Measurements from ENCODE around the gene CACNA2D3.

The CACNA2D3 gene

GRCh38 chr3:54681706-54682105 lies 559.4 kb downstream of the CACNA2D3 start:
- DNase-seq (ENCODE audit: low spot score): no peak

- DNase-seq (ENCODE audit: low spot score): no peak
Measured at GRCh38 chr3:54685213-54685612, 562.9 kb downstream of the CACNA2D3 start.

GRCh38 chr3:54691289-54691771 lies 569.0 kb downstream of the CACNA2D3 start:
- no peak for DNase-seq (ENCODE audit: low spot score)

DNA sequence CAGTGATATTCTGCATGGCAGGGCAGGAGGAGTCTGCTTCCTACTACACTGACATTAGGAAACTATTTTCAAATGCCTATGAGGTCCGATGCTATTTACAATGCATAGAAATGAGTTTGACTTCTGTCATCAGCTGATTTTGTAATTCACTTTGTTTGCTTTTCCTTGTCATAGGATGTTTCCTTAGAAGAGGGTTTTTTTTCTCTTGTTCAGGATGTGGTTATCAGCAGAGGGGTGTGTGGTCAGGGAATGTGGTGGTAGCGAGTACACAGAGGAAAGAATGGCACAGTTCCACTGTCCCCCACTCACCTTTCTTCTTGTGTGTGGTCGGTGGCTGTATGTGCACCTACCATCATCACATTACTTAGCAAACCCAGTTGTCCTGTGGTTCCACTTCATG lies 574.0 kb downstream of the CACNA2D3 start:
- DNase-seq (ENCODE audit: low spot score): no peak

DNA sequence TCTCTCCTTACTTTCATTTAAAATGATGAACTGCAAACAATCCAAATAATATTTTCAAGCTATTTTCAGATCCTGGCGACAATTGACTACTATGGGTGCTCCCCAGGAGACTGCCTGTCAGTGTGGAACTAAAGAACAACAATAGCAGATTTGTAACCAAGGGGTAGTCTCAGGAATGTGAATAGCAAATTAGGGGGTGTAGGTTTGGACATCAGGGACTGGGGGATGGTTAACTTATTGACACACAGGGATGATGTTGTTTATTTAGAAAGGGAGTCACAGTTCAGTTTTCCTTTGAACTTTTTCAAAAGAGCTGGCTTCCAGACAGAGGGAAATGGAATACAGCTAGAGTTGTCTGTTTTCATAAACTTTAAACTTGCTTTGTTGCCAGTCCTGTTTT lies 575.7 kb downstream of the CACNA2D3 start:
- no peak for DNase-seq (ENCODE audit: low spot score)

DNA sequence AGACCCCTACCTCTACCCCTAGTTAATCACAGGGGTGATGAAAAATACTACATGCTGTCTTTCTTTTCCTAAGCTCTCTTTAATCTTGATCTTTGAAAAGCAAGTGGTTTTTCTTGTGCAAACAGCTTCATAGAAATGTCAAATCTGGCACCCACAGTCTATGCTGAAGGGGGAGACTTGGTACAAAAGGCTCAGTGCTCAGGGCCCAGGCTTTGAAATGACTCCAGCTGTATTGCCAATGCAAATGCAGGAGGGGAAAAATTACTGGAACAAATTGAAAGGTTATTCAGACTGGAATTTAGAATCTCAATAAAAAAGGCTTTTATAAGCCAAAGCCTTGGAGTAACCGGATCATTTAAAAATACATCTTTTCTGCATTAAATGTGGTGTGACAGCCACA lies 581.6 kb downstream of the CACNA2D3 start:
- DNase-seq (ENCODE audit: low spot score): no peak

DNA sequence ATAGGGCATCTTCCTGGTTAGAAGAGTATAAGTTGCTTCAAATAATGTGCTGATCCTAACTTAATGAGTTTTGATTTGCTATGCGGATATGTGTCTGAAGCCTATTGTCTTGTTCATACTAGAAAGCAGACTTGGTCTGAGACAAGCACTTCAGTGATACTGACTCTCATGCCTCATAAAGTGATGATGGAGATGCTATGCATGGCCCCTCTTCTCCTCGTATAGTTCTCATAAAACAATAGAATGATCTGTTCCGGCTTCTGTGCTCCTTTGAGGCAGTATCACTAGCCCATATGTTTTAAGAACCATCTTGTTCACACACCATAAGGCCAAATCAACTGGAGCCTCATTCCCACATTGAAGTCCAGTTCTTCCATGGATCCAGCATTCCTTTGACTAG lies 583.4 kb downstream of the CACNA2D3 start:
- DNase-seq (ENCODE audit: low spot score): no peak

DNA sequence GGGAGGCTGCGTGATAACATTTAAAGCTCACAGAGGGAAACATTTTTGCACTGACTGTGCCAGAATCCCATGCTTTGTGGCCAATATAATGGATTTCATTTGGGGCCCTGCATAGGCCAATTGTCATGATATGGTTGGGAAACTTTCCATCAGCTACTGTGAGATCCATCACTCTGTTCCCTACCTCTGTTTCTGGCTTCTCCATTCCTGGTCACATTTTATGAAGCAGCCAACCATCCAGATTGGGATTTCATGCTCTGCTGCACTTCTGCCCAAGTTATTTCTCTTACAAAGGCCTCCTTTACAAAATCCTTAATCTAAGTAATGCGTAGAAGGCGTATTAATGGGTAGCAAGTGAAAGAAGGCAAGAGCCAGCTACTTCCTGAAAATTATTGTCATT lies 584.4 kb downstream of the CACNA2D3 start:
- DNase-seq (ENCODE audit: low spot score): no peak

DNA sequence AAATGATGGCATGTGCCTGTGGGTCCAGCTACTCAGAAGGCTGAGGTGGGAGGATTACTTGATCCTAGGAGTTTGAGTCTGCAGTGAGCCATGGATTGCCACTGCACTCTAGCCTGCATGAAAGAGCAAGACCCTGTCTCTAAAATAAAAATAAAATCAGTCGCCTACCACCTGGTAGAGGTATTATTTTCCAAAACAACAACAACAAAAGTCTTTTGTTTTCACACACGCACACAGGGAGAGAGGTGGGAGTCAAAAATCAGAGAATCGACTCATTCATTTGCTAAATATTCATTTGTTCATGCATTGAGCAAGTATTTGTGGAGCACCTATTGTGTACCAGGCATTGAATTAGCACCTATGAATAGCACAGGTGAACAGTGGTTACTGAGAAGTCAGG lies 587.4 kb downstream of the CACNA2D3 start:
- DNase-seq (ENCODE audit: low spot score): no peak

DNA sequence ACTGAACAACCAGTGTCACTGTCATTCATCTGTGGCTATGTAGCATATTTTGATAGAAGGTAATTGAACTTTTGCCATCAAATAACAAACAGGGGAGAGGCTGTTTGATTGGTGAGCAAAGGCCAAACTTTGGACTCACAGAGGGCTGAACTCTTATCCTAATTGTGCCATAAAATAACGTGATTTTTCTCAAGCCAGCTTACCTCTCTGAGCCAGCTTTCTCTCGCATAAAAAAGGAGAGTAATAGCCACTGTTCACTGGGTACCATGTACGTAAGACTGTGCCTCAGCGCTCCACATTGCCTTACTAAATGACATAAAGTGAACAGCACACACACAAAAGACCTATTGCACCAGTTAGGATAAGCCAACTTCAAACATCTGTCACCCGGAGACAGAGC lies 588.6 kb downstream of the CACNA2D3 start:
- DNase-seq (ENCODE audit: low spot score): no peak

DNA sequence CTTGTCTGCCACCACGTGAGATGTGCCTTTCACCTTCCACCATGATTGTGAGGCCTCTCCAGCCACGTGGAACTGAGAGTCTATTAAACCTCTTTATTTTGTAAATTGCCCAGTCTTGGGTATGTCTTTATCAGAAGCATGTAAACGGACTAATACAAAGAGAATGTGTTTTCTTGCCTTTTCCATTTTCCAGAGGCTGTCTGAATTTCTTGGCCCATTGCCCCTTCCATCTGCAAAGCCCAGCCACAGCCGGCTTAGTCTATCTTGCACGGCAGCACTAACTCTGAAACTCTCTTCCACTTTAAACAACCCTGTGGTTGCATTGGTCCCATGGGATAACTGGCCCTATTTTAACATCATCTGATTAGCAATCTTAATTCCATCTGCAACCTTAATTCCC lies 590.2 kb downstream of the CACNA2D3 start:
- no peak for DNase-seq (ENCODE audit: low spot score)

GRCh38 chr3:54713031-54713430 lies 590.7 kb downstream of the CACNA2D3 start:
- DNase-seq (ENCODE audit: low spot score): no peak

- DNase-seq (ENCODE audit: low spot score): no peak
Measured at GRCh38 chr3:54713455-54713854, 591.1 kb downstream of the CACNA2D3 start.

GRCh38 chr3:54714035-54714434 lies 591.7 kb downstream of the CACNA2D3 start:
- no peak for DNase-seq (ENCODE audit: low spot score)

- DNase-seq (ENCODE audit: low spot score): no peak
Measured at GRCh38 chr3:54717506-54717905, 595.2 kb downstream of the CACNA2D3 start.

- no peak for DNase-seq (ENCODE audit: low spot score)
Measured at GRCh38 chr3:54719914-54720313, 597.6 kb downstream of the CACNA2D3 start.

DNA sequence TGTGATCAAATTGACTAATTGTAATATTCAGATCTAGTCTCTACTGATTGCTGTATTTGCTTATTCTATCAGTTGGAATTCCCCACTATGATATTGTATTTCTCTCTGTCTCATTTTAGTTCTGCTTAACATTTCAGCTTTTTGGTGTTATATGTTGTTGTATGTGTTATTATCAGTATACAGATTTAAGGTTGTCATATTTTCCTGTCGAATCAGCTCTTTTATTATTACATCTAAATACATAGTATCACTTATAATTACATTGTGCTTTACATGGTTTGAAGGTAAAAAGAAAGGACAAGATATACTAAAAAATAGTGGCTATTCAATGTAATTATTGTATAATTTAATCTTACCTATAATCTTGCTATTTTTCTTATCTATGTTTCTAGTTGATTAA lies 598.3 kb downstream of the CACNA2D3 start:
- no peak for DNase-seq (ENCODE audit: low spot score)

- no peak for DNase-seq (ENCODE audit: low spot score)
Measured at GRCh38 chr3:54731732-54732445, 609.5 kb downstream of the CACNA2D3 start.

DNA sequence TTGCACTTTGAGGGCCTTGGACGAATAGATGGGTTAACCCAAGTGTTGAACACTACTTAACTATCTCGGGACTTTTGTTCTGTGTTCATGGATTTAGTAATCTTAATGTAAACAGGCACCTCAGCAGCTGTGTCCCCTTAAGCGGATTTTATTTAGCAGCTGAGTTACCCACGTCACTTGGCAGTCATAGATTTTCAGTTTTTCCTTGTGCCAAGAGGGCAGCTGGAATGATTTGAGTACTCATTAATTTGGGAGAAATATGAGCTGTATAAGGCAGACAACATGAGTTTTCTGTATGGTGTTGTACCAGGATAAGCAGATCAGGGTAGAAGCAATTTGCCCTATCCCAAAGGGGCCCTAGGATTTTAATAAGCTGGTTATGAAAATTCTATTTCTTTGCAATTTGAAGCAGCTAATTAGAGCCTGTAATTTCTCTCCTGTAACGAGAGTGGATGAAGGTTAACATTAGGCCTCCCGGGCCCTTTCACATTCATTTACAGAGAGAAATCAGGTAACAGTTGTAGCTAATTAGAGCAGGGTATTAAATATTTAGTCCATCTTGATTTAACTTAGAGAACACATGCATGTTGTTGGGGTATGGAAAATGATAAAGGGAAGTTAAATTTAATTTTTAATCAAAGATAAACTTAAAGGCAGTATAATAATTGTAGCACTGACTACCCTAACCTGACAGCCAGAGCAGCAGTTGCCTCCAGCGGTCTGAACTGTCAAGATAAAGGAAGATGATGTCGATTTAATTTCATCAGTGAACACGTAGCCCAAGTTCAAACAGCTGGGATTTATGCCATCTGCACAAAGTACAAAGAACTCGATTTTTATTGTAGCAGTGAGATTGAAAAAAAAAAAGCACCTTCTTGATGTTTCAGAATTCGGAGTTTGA lies 611.0 kb downstream of the CACNA2D3 start:
- no peak for DNase-seq (ENCODE audit: low spot score)

- DNase-seq (ENCODE audit: low spot score): no peak
Measured at GRCh38 chr3:54736459-54736858, 614.1 kb downstream of the CACNA2D3 start.

- no peak for DNase-seq (ENCODE audit: low spot score)
Measured at GRCh38 chr3:54743755-54744154, 621.4 kb downstream of the CACNA2D3 start.

DNA sequence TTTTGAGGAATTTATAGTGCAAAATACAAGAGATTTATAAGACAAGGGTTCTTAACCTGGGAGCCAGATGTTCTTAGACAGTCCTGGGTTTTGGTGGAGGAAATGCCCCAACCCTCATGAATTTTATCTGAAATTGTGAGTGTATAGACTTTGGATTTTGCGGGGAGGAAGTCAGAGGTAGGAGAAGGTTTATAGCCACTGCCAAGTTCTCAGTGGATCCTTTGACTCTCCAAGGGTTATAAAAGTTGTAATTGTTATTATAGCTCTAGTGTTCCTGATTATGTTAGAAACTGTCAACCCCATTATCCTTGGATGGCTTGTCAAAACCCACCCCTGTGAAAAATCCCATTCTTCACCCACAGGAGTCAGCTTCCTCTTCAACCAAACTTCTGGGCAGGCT lies 621.9 kb downstream of the CACNA2D3 start:
- no peak for DNase-seq (ENCODE audit: low spot score)

GRCh38 chr3:54745843-54746242 lies 623.5 kb downstream of the CACNA2D3 start:
- DNase-seq (ENCODE audit: low spot score): no peak

All from CD4-positive, alpha-beta T cell treated with Interleukin-6 at 100 ng/mL for 8 hours (primary cell).